NCI-H446 treated with DMSO at 0.1 percent for 48 hours (cell line): Measurements from ENCODE around the gene OR2V2.
A peak's percentile ranks its signal among the peaks of the same experiment; 100 is the strongest.

ENCODE experiments used
- DNase-seq: peaks from one replicate; lab custom pipeline; 2025; lab: John Stamatoyannopoulos, UW

Gene OR2V2

GRCh38 chr5:181145133-181145532 is 2.3 kb upstream of the OR2V2 start:
- no peak for DNase-seq

- DNase-seq, result no peak
Observed at GRCh38 chr5:181149355-181149754, 2.0 kb downstream of the OR2V2 start.

GRCh38 chr5:181149806-181150733 is 2.7 kb downstream of the OR2V2 start:
- DNase-seq, result no peak

- no peak for DNase-seq
Observed at GRCh38 chr5:181151146-181151545, 3.8 kb downstream of the OR2V2 start.

GRCh38 chr5:181152406-181152805 is 5.0 kb downstream of the OR2V2 start:
- DNase-seq, result no peak

GRCh38 chr5:181153814-181154213 is 6.4 kb downstream of the OR2V2 start:
- DNase-seq, result no peak

GRCh38 chr5:181156758-181157157 is 9.4 kb downstream of the OR2V2 start:
- no peak for DNase-seq

- no peak for DNase-seq
Observed at GRCh38 chr5:181158869-181159268, 11.5 kb downstream of the OR2V2 start.

- DNase-seq, result peak; percentile 41
Observed at GRCh38 chr5:181159286-181160151, 12.1 kb downstream of the OR2V2 start.

- peak; percentile 48 for DNase-seq
Observed at GRCh38 chr5:181160152-181160754, 12.9 kb downstream of the OR2V2 start.

- DNase-seq, result peak; percentile 48
Observed at GRCh38 chr5:181160755-181161533, 13.6 kb downstream of the OR2V2 start.

GRCh38 chr5:181161534-181162175 is 14.3 kb downstream of the OR2V2 start:
- no peak for DNase-seq

- no peak for DNase-seq
Observed at GRCh38 chr5:181163487-181164075, 16.2 kb downstream of the OR2V2 start.

GRCh38 chr5:181164076-181164952 is 16.9 kb downstream of the OR2V2 start:
- no peak for DNase-seq

- no peak for DNase-seq
Observed at GRCh38 chr5:181166812-181167733, 19.7 kb downstream of the OR2V2 start.

- peak; percentile 12 for DNase-seq
Observed at GRCh38 chr5:181167814-181168488, 20.6 kb downstream of the OR2V2 start.

GRCh38 chr5:181168595-181169118 is 21.3 kb downstream of the OR2V2 start:
- DNase-seq, result no peak
